ENCODE measurements around the gene OR2Y1.

GRCh38 chr5:180692429-180692828, 47.4 kb downstream of the OR2Y1 start:
- TF ChIP-seq EP300 (IDR thresholded peaks at IDR 0.05) (no peak), POLR2A (IDR thresholded peaks at IDR 0.05) (no peak), CTCF (IDR thresholded peaks at IDR 0.05) (no peak)

Data from gastroesophageal sphincter (tissue), 3 donors.